Heart left ventricle (tissue), 16 donors: ENCODE data around the gene SLC39A13. TPM values are rescaled to one million over a fixed set of nuclear protein-coding genes. Genes with fewer than 3 reads are reported as not detected.

Experiments used
- ATAC-seq, 4 donors: fragments of 200-7000 bp; cut with Tn5 transposase; one replicate each; pipeline ENCODE4 v1.9.1; 2020 to 2022; ENCODE audit warnings: moderate library complexity in 4 of 4, mild to moderate bottlenecking in 3 of 4, moderate number of reproducible peaks in 1 of 4
- DNase-seq, 5 donors: peaks; one replicate each; pipeline ENCODE4 v3.0.0-alpha.2; 2020
- H3K27ac ChIP-seq, 12 donors: fragments of 200-600 bp; sonication (generic) in 4 of 12; one replicate each; pipeline versions ENCODE4 v1.5.0 to v1.8.0; 2016 to 2022; ENCODE audit warnings: mild to moderate bottlenecking in 2 of 12
- H3K27me3 ChIP-seq, 9 donors: fragments of 200-600 bp; sonication (generic) in 2 of 9; one replicate each; pipeline versions ENCODE4 v1.5.1 to v1.8.0; 2016 to 2022; ENCODE audit warnings: mild to moderate bottlenecking in 3 of 9
- H3K36me3 ChIP-seq, 9 donors: fragments of 200-600 bp; sonication (generic) in 2 of 9; one replicate each; pipeline versions ENCODE4 v1.5.0 to v1.8.0; 2018 to 2022; ENCODE audit warnings: mild to moderate bottlenecking in 2 of 9
- H3K4me1 ChIP-seq, 12 donors: fragments of 200-600 bp; sonication (generic) in 4 of 12; one replicate each; pipeline versions ENCODE4 v1.5.0 to v1.8.0; 2016 to 2022; ENCODE audit warnings: mild to moderate bottlenecking in 3 of 12
- H3K4me3 ChIP-seq, 12 donors: fragments of 200-600 bp; sonication (generic) in 4 of 12; one replicate each; pipeline versions ENCODE4 v1.5.0 to v1.8.0; 2017 to 2022; ENCODE audit warnings: mild to moderate bottlenecking in 9 of 12, moderate library complexity in 4 of 12
- H3K9me3 ChIP-seq, 12 donors: fragments of 200-600 bp; sonication (generic) in 4 of 12; one replicate each; pipeline versions ENCODE4 v1.5.0 to v1.8.0; 2016 to 2022; ENCODE audit warnings: mild to moderate bottlenecking in 1 of 12
- CTCF ChIP-seq, 12 donors: fragments of 200-600 bp; sonication (generic) in 4 of 12; IDR thresholded peaks; one replicate each; pipeline versions ENCODE4 v1.5.0 to v1.8.0; 2018 to 2022; ENCODE audit warnings: antibody characterized with exemption in 12 of 12, mild to moderate bottlenecking in 5 of 12
- POLR2A ChIP-seq, 2 donors: fragments of 450-650 bp; IDR thresholded peaks; one replicate each; pipeline ENCODE4 v1.6.1; 2017; ENCODE audit warnings: antibody characterized with exemption in 2 of 2, mild to moderate bottlenecking in 2 of 2, moderate library complexity in 2 of 2
- WGBS, 4 donors: extraction: QIAGEN DNeasy Blood & Tissue Kit in 2 of 4; methylation state at CpG; one replicate each; pipeline versions ENCODE4 v1.1.5 to v1.1.7; 2013 to 2018; 5-methylcytosine and 5-hydroxymethylcytosine counted together
- intact Hi-C, 10 donors: fragments of 100-400 bp; cut with DNase I; formaldehyde crosslinking; loops; one replicate each; pipeline versions ENCODE4 v1.11.1 to v1.14.2; 2022
- polyA plus RNA-seq, 2 donors: library from polyadenylated mRNA; stranded (reverse); fragments of 200-250 nt; gene quantifications; one replicate each; pipeline ENCODE4 v1.2.3, GENCODE V29; 2013
- total RNA-seq, 9 donors: library from RNA; depleted of rRNA in 2 of 9; stranded (reverse); fragments of >200 nt in 2 of 9; fragmentation: NEBNext Ultra II Directional in 3 of 9; extraction: Animal tissue kit (Norgen Biotek cat#: 25700) in 3 of 9; gene quantifications; one replicate each; pipeline versions ENCODE4 v1.1.0 to v1.2.4, GENCODE V29; 2016 to 2023
- donor health status: ischemic (EF 13 %, LVEDD 7.1; RV severe dilation, severe dysfunction).
- donor health status: healthy with polysubstance abuse.
- donor health status: DM: no; HTN: yes; CAD: no.
- donor health status: DM: no; HTN: no; CAD: no.
- donor health status: ischemic (EF 25% LVEDD 6.9; RV normal size, moderate dysfunction).
- donor health status: ischemic (EF 25% LVEDD 5.7; RV mildly dilated, moderate dysfunction).
- donor health status: healthy.
- donor health status: DM: yes; HTN: yes; CAD: no.
- donor health status: ischemic (EF 35%, LVEDD 5.7; RV mildly dilated, moderate dysfunction).
- donor health status: nonischemic (EF 11% LVEDD 7.7; RV severe dilation, severe dysfunction).
- donor health status: DM: yes; HTN: yes; CAD: no.
- donor health status: PGD.
- donor health status: ischemic (EF 29% LVEDD 5.4; RV normal size, mild dysfunction).
- donor health status: nonischemic (EF 23%, LVEDD 6.1; RV moderate dilation, normal function).

SLC39A13 gene
- total and polyA plus RNA-seq, 11 donors: 33.5 to 97.3 (median 48.1) TPM

- 2 to 4% (median 3%) methylated on average over 37 to 50 of the region's 50 CpGs for WGBS, 4 donors
- H3K27ac ChIP-seq: peak overlapping the region; percentile 69 to 98 (median 92)
- no peaks in the 10 kb centered on the region for H3K27me3 ChIP-seq
- no peaks in the 10 kb centered on the region for H3K9me3 ChIP-seq
- DNase-seq (peak in 3 of 5 donors; percentile 45 to 70 (median 60)), ATAC-seq (peak in 3 of 4 donors; percentile 4 to 12 (median 4))
- TF ChIP-seq POLR2A (IDR thresholded peaks at IDR 0.05) (no peak), CTCF (IDR thresholded peaks at IDR 0.05) (no peak)
- H3K36me3 ChIP-seq: peaks cover 0 to 35% (median 28%) of the 10 kb centered on the region in 9 donors
- H3K4me1 ChIP-seq: peaks cover 0 to 51% (median 28%) of the 10 kb centered on the region in 12 donors
- intact Hi-C loops: loop anchor here (1.0 to 5.0 kb wide), 5 partner anchors 17 to 137 kb away; partner anchors contain the start of gene PSMC3 (in 2 of the 10)
- H3K4me3 ChIP-seq: peak overlapping the region; percentile 42 to 91 (median 80)
Measured at GRCh38 chr11:47408598-47409439, 429 bp downstream of the SLC39A13 start.

GRCh38 chr11:47409440-47410369, 1.3 kb downstream of the SLC39A13 start:
- WGBS, 4 donors: 55 to 75% (median 71%) methylated on average over 21 to 31 of the region's 31 CpGs
- ATAC-seq: no peak

GRCh38 chr11:47410370-47411264, 2.2 kb downstream of the SLC39A13 start:
- H3K27me3 ChIP-seq: no peaks in the 10 kb centered on the region
- DNase-seq (no peak), ATAC-seq (no peak)
- intact Hi-C loops: no loop called here
- H3K9me3 ChIP-seq: no peaks in the 10 kb centered on the region
- peak overlapping the region in 6 of 12 donors; percentile 60 to 88 (median 80) for H3K4me3 ChIP-seq
- peaks cover 2 to 66% (median 35%) of the 10 kb centered on the region in 12 donors for H3K4me1 ChIP-seq
- WGBS, 4 donors: 78 to 91% (median 81%) methylated on average over 6 to 12 of the region's 12 CpGs
- TF ChIP-seq CTCF (IDR thresholded peaks at IDR 0.05) (no peak), POLR2A (IDR thresholded peaks at IDR 0.05) (no peak)
- peak overlapping the region in 7 of 12 donors; percentile 10 to 98 (median 92) for H3K27ac ChIP-seq
- H3K36me3 ChIP-seq: peaks cover 0 to 53% (median 44%) of the 10 kb centered on the region in 9 donors

More at GRCh38 chr11:47409440-47410369, 1.3 kb downstream of the SLC39A13 start:
- peak in 3 of 5 donors; percentile 27 to 51 (median 29) for DNase-seq
- Histone ChIP-seq H3K9me3 (no peaks in the 10 kb centered on the region), H3K36me3 (peaks cover 0 to 44% (median 37%) of the 10 kb centered on the region in 9 donors), H3K4me3 (peak overlapping the region; percentile 42 to 91 (median 80)), H3K27ac (peak overlapping the region; percentile 69 to 98 (median 92)), H3K27me3 (no peaks in the 10 kb centered on the region), H3K4me1 (peaks cover 0 to 57% (median 29%) of the 10 kb centered on the region in 12 donors)
- TF ChIP-seq POLR2A (IDR thresholded peaks at IDR 0.05): no peak
- TF ChIP-seq CTCF (IDR thresholded peaks at IDR 0.05): no peak
- intact Hi-C loops: loop anchor here in 9 of 10 donors (2.0 to 5.0 kb wide), 3 partner anchors 17 to 37 kb away; partner anchors contain the start of gene PSMC3 (in 1 of the 9)
